ENCODE results near the gene RAD51B.

DNA sequence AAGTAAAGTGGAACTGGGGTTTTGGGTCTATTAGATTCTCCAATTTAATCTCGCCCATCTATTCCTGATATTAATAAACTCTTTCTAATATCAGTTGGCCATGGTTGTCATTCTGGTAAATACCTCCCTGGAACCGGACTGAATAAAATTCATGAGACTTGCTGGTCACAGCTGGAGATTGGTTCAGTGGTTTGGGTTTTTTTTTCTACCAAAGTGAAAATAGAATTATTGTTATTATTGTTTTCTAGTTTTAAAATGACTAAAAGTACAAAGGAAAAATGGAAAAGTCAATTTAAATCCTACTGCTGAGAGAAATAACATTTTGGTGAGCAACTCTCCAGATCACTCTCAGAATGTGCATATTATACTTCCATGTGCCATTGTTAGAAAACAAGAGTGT lies 535.8 kb downstream of the RAD51B start:
- TF ChIP-seq, protein P1, sequence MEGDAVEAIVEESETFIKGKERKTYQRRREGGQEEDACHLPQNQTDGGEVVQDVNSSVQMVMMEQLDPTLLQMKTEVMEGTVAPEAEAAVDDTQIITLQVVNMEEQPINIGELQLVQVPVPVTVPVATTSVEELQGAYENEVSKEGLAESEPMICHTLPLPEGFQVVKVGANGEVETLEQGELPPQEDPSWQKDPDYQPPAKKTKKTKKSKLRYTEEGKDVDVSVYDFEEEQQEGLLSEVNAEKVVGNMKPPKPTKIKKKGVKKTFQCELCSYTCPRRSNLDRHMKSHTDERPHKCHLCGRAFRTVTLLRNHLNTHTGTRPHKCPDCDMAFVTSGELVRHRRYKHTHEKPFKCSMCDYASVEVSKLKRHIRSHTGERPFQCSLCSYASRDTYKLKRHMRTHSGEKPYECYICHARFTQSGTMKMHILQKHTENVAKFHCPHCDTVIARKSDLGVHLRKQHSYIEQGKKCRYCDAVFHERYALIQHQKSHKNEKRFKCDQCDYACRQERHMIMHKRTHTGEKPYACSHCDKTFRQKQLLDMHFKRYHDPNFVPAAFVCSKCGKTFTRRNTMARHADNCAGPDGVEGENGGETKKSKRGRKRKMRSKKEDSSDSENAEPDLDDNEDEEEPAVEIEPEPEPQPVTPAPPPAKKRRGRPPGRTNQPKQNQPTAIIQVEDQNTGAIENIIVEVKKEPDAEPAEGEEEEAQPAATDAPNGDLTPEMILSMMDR (IDR thresholded peaks at IDR 0.05): no peak
- TF ChIP-seq POLR2A (IDR thresholded peaks at IDR 0.05): no peak

Data from thyroid gland (tissue), 4 donors.